Measurements from ENCODE around the gene RRM1. TPM values are rescaled to one million over a fixed set of nuclear protein-coding genes. Genes with fewer than 3 reads are reported as not detected.

Gene RRM1
- total RNA-seq, 4 donors from 2014 or later = 33.1 to 67.4 (median 43.6) TPM

- Histone ChIP-seq H3K27ac (no peak overlapping the region), H3K36me3 (peaks cover 0 to 34% of the 10 kb centered on the region in 2 donors), H3K9me3 (no peaks in the 10 kb centered on the region), H3K4me3 (no peak overlapping the region), H3K4me1 (peaks cover 19 to 67% (median 27%) of the 10 kb centered on the region in 3 donors), H3K27me3 (no peaks in the 10 kb centered on the region)
- no peak for ATAC-seq
- 83 to 92% methylated on average over 1 of the region's 1 CpG for WGBS, 2 donors (ENCODE audit: low coverage in 1 of 2)
- TF ChIP-seq EP300 (IDR thresholded peaks at IDR 0.05) (no peak), POLR2A (IDR thresholded peaks at IDR 0.05) (no peak), CTCF (IDR thresholded peaks at IDR 0.05) (no peak), POLR2AphosphoS5 (IDR thresholded peaks at IDR 0.05) (no peak)
These were observed 32.9 kb upstream of the RRM1 start for GRCh38 chr11:4061700-4062099.

- TF ChIP-seq POLR2A (IDR thresholded peaks at IDR 0.05) (no peak), POLR2AphosphoS5 (IDR thresholded peaks at IDR 0.05) (no peak), CTCF (IDR thresholded peaks at IDR 0.05) (no peak), EP300 (IDR thresholded peaks at IDR 0.05) (no peak)
- H3K27me3 ChIP-seq = no peaks in the 10 kb centered on the region
- WGBS, 2 donors (ENCODE audit: low coverage in 1 of 2) = 34 to 37% methylated on average over 3 of the region's 3 CpGs
- no peaks in the 10 kb centered on the region for H3K9me3 ChIP-seq
- no peak for ATAC-seq
- peak overlapping the region in 3 of 4 donors; percentile 39 to 72 (median 57) for H3K27ac ChIP-seq
- peaks cover 19 to 60% (median 23%) of the 10 kb centered on the region in 3 donors for H3K4me1 ChIP-seq
- peaks cover 0 to 28% of the 10 kb centered on the region in 2 donors for H3K36me3 ChIP-seq
- no peak overlapping the region for H3K4me3 ChIP-seq
These were observed 31.3 kb upstream of the RRM1 start for GRCh38 chr11:4063348-4063747.

GRCh38 chr11:4064278-4064955 lies 30.2 kb upstream of the RRM1 start:
- no peaks in the 10 kb centered on the region for H3K27me3 ChIP-seq
- H3K9me3 ChIP-seq = no peaks in the 10 kb centered on the region
- ATAC-seq = no peak
- H3K36me3 ChIP-seq = peaks cover 0 to 23% of the 10 kb centered on the region in 2 donors
- H3K4me3 ChIP-seq = no peak overlapping the region
- H3K27ac ChIP-seq = peak overlapping the region; percentile 34 to 72 (median 58)
- WGBS, 2 donors (ENCODE audit: low coverage in 1 of 2) = no CpG with 5 or more reads among the region's 1 CpG
- TF ChIP-seq POLR2AphosphoS5 (IDR thresholded peaks at IDR 0.05) (no peak), EP300 (IDR thresholded peaks at IDR 0.05) (no peak), POLR2A (IDR thresholded peaks at IDR 0.05) (no peak), CTCF (IDR thresholded peaks at IDR 0.05) (no peak)
- peaks cover 19 to 65% (median 22%) of the 10 kb centered on the region in 3 donors for H3K4me1 ChIP-seq

GRCh38 chr11:4065086-4065485 lies 29.5 kb upstream of the RRM1 start:
- peak overlapping the region; percentile 34 to 72 (median 58) for H3K27ac ChIP-seq
- TF ChIP-seq POLR2AphosphoS5 (IDR thresholded peaks at IDR 0.05) = no peak
- no peak for TF ChIP-seq POLR2A (IDR thresholded peaks at IDR 0.05)
- TF ChIP-seq CTCF (IDR thresholded peaks at IDR 0.05) = no peak
- TF ChIP-seq EP300 (IDR thresholded peaks at IDR 0.05) = no peak
- ATAC-seq = no peak
- 100% methylated on average over 1 of the region's 1 CpG for WGBS, 2 donors (ENCODE audit: low coverage in 1 of 2)
- no peak overlapping the region for H3K4me3 ChIP-seq
- peaks cover 0 to 17% of the 10 kb centered on the region in 2 donors for H3K36me3 ChIP-seq
- H3K9me3 ChIP-seq = no peaks in the 10 kb centered on the region
- no peaks in the 10 kb centered on the region for H3K27me3 ChIP-seq
- H3K4me1 ChIP-seq = peaks cover 19 to 72% (median 22%) of the 10 kb centered on the region in 3 donors

Measured in gastroesophageal sphincter (tissue), 4 donors.